HepG2 (cell line): ENCODE results near the gene MSMP. TPM values are rescaled to one million over a fixed set of nuclear protein-coding genes. Genes with fewer than 3 reads are reported as not detected.

ENCODE experiments used
- ATAC-seq: fragments of 200-7000 bp; cut with Tn5 transposase; 3 replicates; pipeline ENCODE4 v1.9.1; 2020; ENCODE audit warnings: mild to moderate bottlenecking, moderate library complexity
- BruUV-seq: library from RNA; stranded (reverse); fragments of 400-500 nt; replicated peaks from 2 replicates; lab custom pipeline; 2021; lab: Mats Ljungman, UMichigan
- CTCF ChIA-PET: fragments of 300-600 bp; formaldehyde crosslinking; extraction: SDS; loops from one replicate; lab custom pipeline; 2021; ENCODE audit warnings: low total read pairs, inconsistent platforms, low intra/inter-chr PET ratio; lab: Yijun Ruan, JAX
- POLR2A ChIA-PET: fragments of 350-600 bp; sonication (Branson Sonifier 250); formaldehyde crosslinking; loops from one replicate; lab custom pipeline; 2020; ENCODE audit warnings: antibody characterized with exemption, inconsistent platforms; lab: Yijun Ruan, JAX
- DNase-seq: peaks from one replicate; pipeline ENCODE4 v3.0.0-alpha.2; 2015; ENCODE audit warnings: low spot score
- FAIRE-seq: peaks from 3 replicates; lab custom pipeline; 2011; peaks lifted over from hg19 to GRCh38; lab: Jason Lieb, UNC
- H2AFZ ChIP-seq: one replicate; pipeline ENCODE4 v1.6.1; 2011; ENCODE audit warnings: low read length, inconsistent platforms
- H3K27ac ChIP-seq: fragments of 300-600 bp; 3 replicates; pipeline ENCODE4 v1.8.0; 2011; ENCODE audit warnings: mixed run types, mild to moderate bottlenecking, mixed read lengths, low read length, inconsistent platforms; ENCODE audit not compliant: insufficient read depth; ENCODE audit errors: extremely low read length
- H3K27me3 ChIP-seq, 2 experiments: fragments of 200-600 bp in 1 of 2; 2 replicates in 1 of 2; 3 replicates in 1 of 2; pipeline versions ENCODE4 v1.6.0 to v1.8.0; 2011; ENCODE audit warnings: low read length in 2 of 2, mild to moderate bottlenecking in 2 of 2, moderate library complexity in 2 of 2, inconsistent platforms in 1 of 2; ENCODE audit not compliant: insufficient read depth in 2 of 2, control insufficient read depth in 1 of 2
- H3K36me3 ChIP-seq, 2 experiments: fragments of 200-600 bp in 1 of 2; replicated peaks in 1 of 2; 2 replicates in 1 of 2; 3 replicates in 1 of 2; pipeline versions ENCODE4 v1.5.1 to v1.8.0; 2011; ENCODE audit warnings: low read length in 2 of 2, inconsistent platforms in 1 of 2; ENCODE audit not compliant: insufficient read depth in 2 of 2, control insufficient read depth in 1 of 2
- H3K4me1 ChIP-seq: 2 replicates; pipeline ENCODE4 v1.5.1; 2012; ENCODE audit warnings: low read length, inconsistent platforms; ENCODE audit not compliant: insufficient read depth
- H3K4me2 ChIP-seq: 2 replicates; pipeline ENCODE4 v1.6.0; 2011; ENCODE audit warnings: low read depth, low read length, inconsistent platforms
- H3K4me3 ChIP-seq, 3 experiments: fragments of 200-600 bp in 1 of 3; sonication (generic), shearing (Covaris generic) in 1 of 3; replicated peaks in 1 of 3; 2 replicates each; pipeline ENCODE4 v1.5.1; 2011 to 2016; ENCODE audit warnings: low read length in 3 of 3, inconsistent platforms in 2 of 3, low read depth in 2 of 3, mild to moderate bottlenecking in 2 of 3, control low read depth in 1 of 3, mixed read lengths in 1 of 3; ENCODE audit not compliant: insufficient read depth in 1 of 3
- H3K79me2 ChIP-seq: one replicate; pipeline ENCODE4 v1.6.1; 2011; ENCODE audit warnings: low read length, inconsistent platforms; ENCODE audit not compliant: insufficient read depth
- H3K9ac ChIP-seq: 2 replicates; pipeline ENCODE4 v1.6.0; 2011; ENCODE audit warnings: mild to moderate bottlenecking, low read depth, low read length, inconsistent platforms; ENCODE audit not compliant: insufficient read depth
- H3K9me3 ChIP-seq: 2 replicates; pipeline ENCODE4 v1.5.1; 2012; ENCODE audit warnings: mild to moderate bottlenecking, low read length
- H4K20me1 ChIP-seq: 2 replicates; pipeline ENCODE4 v1.6.0; 2011; ENCODE audit warnings: inconsistent platforms, mild to moderate bottlenecking, low read length, moderate library complexity; ENCODE audit not compliant: insufficient read depth
- CHCHD3 ChIP-seq: sonication (generic); formaldehyde crosslinking; IDR thresholded peaks from 2 replicates; pipeline ENCODE4 v1.8.0; 2022; ENCODE audit warnings: mild to moderate bottlenecking, missing genetic modification reagents, moderate library complexity
- FOXJ3 ChIP-seq: sonication (generic); formaldehyde crosslinking; IDR thresholded peaks from 2 replicates; pipeline ENCODE4 v1.4.0; 2020; ENCODE audit warnings: missing genetic modification reagents, mild to moderate bottlenecking, borderline replicate concordance
- GATAD1 ChIP-seq: IDR thresholded peaks from 2 replicates; pipeline ENCODE4 v1.6.1; 2016; ENCODE audit warnings: missing genetic modification reagents, missing compliant biosample characterization
- HMGA1 ChIP-seq: sonication (generic); formaldehyde crosslinking; conservative IDR thresholded peaks from 2 replicates; pipeline ENCODE4 v1.4.0; 2020; ENCODE audit warnings: missing genetic modification reagents
- IRF1 ChIP-seq: sonication (generic); formaldehyde crosslinking; IDR thresholded peaks from 2 replicates; pipeline ENCODE4 v1.4.0; 2020; ENCODE audit warnings: low read depth, mild to moderate bottlenecking, missing genetic modification reagents
- KLF9 ChIP-seq: IDR thresholded peaks from 2 replicates; pipeline ENCODE4 v1.6.1; 2016; ENCODE audit warnings: low read depth
- NKX3-1 ChIP-seq: sonication (generic); formaldehyde crosslinking; IDR thresholded peaks from 2 replicates; pipeline ENCODE4 v1.5.0; 2020; ENCODE audit warnings: missing genetic modification reagents
- REL ChIP-seq: sonication (generic); formaldehyde crosslinking; conservative IDR thresholded peaks from 2 replicates; pipeline ENCODE4 v1.8.0; 2022; ENCODE audit warnings: mild to moderate bottlenecking, missing genetic modification reagents, moderate library complexity
- ZBTB40 ChIP-seq, 2 experiments: fragments of 450-650 bp in 1 of 2; sonication (generic) in 1 of 2; formaldehyde crosslinking in 1 of 2; IDR thresholded peaks; 2 replicates each; pipeline versions ENCODE4 v1.6.1 to v1.8.0; 2016 to 2022; ENCODE audit warnings: antibody characterized with exemption in 1 of 2, mild to moderate bottlenecking in 1 of 2, missing genetic modification reagents in 1 of 2
- ZNF34 ChIP-seq: sonication (generic); formaldehyde crosslinking; IDR thresholded peaks from 2 replicates; pipeline ENCODE4 v1.4.0; 2020; ENCODE audit warnings: mild to moderate bottlenecking, missing genetic modification reagents, borderline replicate concordance
- ZNF354B ChIP-seq: sonication (generic); formaldehyde crosslinking; IDR thresholded peaks from 2 replicates; pipeline ENCODE4 v1.8.0; 2022; ENCODE audit warnings: mild to moderate bottlenecking, missing genetic modification reagents
- ZNF430 ChIP-seq: sonication (generic); formaldehyde crosslinking; IDR thresholded peaks from 2 replicates; pipeline ENCODE4 v1.9.0; 2021; ENCODE audit warnings: mild to moderate bottlenecking, missing genetic modification reagents
- WGBS: methylation state at CpG from one replicate; pipeline ENCODE4 v1.1.6; 2017; ENCODE audit warnings: low lambda C conversion rate; 5-methylcytosine and 5-hydroxymethylcytosine counted together
- in situ Hi-C: cut with HindIII; loops from 2 replicates; pipeline ENCODE4 v1.10.0; 2017; ENCODE audit warnings: low pct_unique_long_range_greater_than_20kb; ENCODE audit not compliant: extremely low pct_ligation_motif_present
- intact Hi-C: fragments of 100-400 bp; cut with micrococcal nuclease; formaldehyde crosslinking; loops from one replicate; pipeline ENCODE4 v1.10.0; 2022; ENCODE audit not compliant: unreplicated experiment
- polyA plus RNA-seq, 8 experiments: library from polyadenylated mRNA; depleted of rRNA in 3 of 8; stranded (reverse) in 7 of 8; unstranded in 1 of 8; fragments of >200 nt; fragmentation: Illumina TruSeq in 4 of 8; extraction: Trizol in 4 of 8; gene quantifications; 2 replicates each; pipeline versions ENCODE4 v1.2.1 to v1.2.3, GENCODE V29; 2011 to 2016; ENCODE audit warnings: low read depth in 4 of 8, missing spikeins in 1 of 8, mixed read lengths in 1 of 8; ENCODE audit not compliant: insufficient read depth in 1 of 8
- total RNA-seq, 5 experiments: library from RNA; depleted of rRNA; stranded (reverse); fragments of >200 nt; fragmentation: Illumina TruSeq; extraction: Trizol; gene quantifications; 2 replicates each; pipeline ENCODE4 v1.2.3, GENCODE V29; 2016; ENCODE audit warnings: low read depth in 1 of 5
- TF ChIP-seq, protein P1 (sequence below): sonication (generic); formaldehyde crosslinking; IDR thresholded peaks from 2 replicates; pipeline ENCODE4 v1.4.0; 2020; ENCODE audit warnings: mild to moderate bottlenecking, missing genetic modification reagents

MSMP gene
- total and polyA plus RNA-seq, 2 of the 13 experiments (the other 11 are each of a cell fraction or from before 2014, with no cell fraction given) = 0.24 to 0.46 TPM

GRCh38 chr9:35746583-35746982, 7.5 kb downstream of the MSMP start (continued):
- TF ChIP-seq FOXJ3 (CRISPR knock-in tag) (no peak), HMGA1 (CRISPR knock-in tag) (no peak), ZNF34 (CRISPR knock-in tag) (no peak)
- TF ChIP-seq, protein P1, sequence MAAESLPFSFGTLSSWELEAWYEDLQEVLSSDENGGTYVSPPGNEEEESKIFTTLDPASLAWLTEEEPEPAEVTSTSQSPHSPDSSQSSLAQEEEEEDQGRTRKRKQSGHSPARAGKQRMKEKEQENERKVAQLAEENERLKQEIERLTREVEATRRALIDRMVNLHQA (CRISPR knock-in tag) = no peak
- TF ChIP-seq, all 625 proteins: peak for 16

- TF ChIP-seq NKX3-1 (CRISPR knock-in tag) (no peak), CHCHD3 (CRISPR knock-in tag) (no peak), ZNF354B (CRISPR knock-in tag) (no peak), IRF1 (CRISPR knock-in tag) (no peak), ZNF430 (no peak), REL (CRISPR knock-in tag) (no peak), KLF9 (CRISPR knock-in tag) (no peak), GATAD1 (CRISPR knock-in tag) (no peak), ZBTB40 (IDR thresholded peaks at IDR 0.05) (no peak), ZBTB40 (CRISPR knock-in tag; IDR thresholded peaks at IDR 0.05) (no peak)
- no peak overlapping the region for H2AFZ ChIP-seq
- peaks cover 17 to 42% of the 10 kb centered on the region in 2 experiments for H3K36me3 ChIP-seq
- 53% methylated on average over 1 of the region's 1 CpG for WGBS
- no peak for ATAC-seq
- peaks cover 39% of the 10 kb centered on the region for H4K20me1 ChIP-seq
- DNase-seq = no peak
- H3K79me2 ChIP-seq = peaks cover 51% of the 10 kb centered on the region
- H3K4me1 ChIP-seq = peaks cover 40% of the 10 kb centered on the region
- H3K9ac ChIP-seq = peak overlapping the region; percentile 18; the same call in 1 of the 2 replicates
- ChIA-PET POLR2A (interaction anchor here (0.8 to 5.8 kb wide), 6 partner anchors 8 to 130 kb away, joined by 3 to 102 read pairs (median 12); partner anchors contain the start of genes CREB3, HINT2 and TLN1), CTCF (no interaction called here)
- intact Hi-C loops (no loop called here), in situ Hi-C loops (no loop called here)
- no TSS peak for BruUV-seq
- peak overlapping the region; percentile 95 to 99 (median 98); a peak in 4 of 6 replicates for H3K4me3 ChIP-seq
- no peak overlapping the region for H3K27ac ChIP-seq
- peak overlapping the region; percentile 94 for H3K4me2 ChIP-seq
- no peak for FAIRE-seq
- H3K9me3 ChIP-seq = no peaks in the 10 kb centered on the region
- no peaks in the 10 kb centered on the region; a peak in 2 of 5 replicates for H3K27me3 ChIP-seq
These were observed 8.5 kb downstream of the MSMP start for GRCh38 chr9:35745569-35745968.
